ENCODE measurements around the gene AVPR2.

Gene AVPR2

GRCh38 chrX:153956044-153956907 lies 51.8 kb downstream of the AVPR2 start:
- no peak for TF ChIP-seq CTCF (IDR thresholded peaks at IDR 0.05; ENCODE audit: low read length, missing control alignments)
- no peak for DNase-seq (ENCODE audit: low read depth)
- no peak overlapping the region for H3K4me3 ChIP-seq (replicated peaks; ENCODE audit: low read depth, low read length)
